GM10847 (cell line): Measurements from ENCODE around the gene PRRT2.

Source experiments
- POLR2A ChIP-seq: IDR thresholded peaks from 2 replicates; pipeline ENCODE4 v1.6.1; 2011; ENCODE audit not compliant: insufficient read length; ENCODE audit errors: extremely low read depth

PRRT2 gene

DNA sequence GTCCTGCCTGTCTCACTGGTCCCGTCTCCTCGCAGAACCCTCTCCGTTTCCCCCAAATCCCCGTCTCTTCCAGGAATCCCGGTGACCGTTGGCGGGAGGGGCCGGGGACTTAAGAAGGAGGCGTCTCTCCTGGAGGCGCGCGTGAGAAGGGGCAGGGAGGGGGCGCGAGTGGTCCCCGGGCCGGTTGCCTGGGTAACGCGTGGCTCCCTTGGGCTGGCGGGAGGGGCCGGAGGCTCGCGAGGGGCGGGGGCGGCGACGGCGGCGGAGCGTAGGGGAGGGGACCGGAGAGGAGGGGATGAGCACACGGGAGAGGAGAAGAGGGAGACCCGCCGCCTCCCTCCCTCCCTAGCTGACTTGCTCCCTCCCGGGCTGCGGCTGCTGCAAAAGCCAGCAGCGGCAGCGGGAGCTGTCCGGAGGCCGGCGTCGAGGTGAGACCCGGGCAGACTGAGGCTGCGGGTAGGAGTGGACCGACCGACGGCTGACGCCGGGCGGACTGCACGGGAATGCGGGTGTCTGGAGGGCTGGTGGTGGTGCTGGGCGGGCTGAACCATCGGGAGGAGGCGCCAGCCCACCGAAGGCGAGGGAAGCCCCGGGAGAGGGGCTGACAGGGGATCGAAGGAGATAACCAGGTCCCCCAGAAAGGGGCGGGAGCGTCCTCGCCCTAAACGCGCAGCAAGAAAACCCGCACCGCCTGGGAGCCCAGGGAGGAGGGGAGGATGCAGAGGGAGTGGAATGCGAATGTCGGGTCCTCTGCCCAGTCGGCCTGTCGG lies at the start of gene PRRT2:
Gene PRRT2, plus strand, starts transcription at position 298 of the 770 bp plus-strand sequence. CDS start 862 bp downstream, outside the sequence.
- TF ChIP-seq POLR2A = no peak

DNA sequence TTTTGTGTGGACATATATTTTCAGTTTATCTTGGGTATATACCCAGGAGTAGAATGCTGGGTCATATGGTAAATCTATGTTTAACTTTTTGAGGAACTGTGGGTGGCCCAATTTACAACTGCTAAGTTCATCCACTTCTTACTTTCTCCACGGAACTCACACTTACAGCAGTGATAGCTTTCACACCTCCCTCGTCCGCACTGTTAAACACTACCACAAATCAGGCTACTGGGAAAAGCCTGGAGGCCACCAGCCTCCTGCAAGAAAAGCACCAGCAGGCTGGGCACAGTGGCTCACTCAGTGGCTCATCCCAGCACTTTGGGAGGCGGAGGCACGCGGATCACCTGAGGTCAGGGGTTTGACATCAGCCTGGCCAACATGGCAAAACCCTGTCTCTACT lies 48.7 kb upstream of the PRRT2 start:
- no peak for TF ChIP-seq POLR2A

DNA sequence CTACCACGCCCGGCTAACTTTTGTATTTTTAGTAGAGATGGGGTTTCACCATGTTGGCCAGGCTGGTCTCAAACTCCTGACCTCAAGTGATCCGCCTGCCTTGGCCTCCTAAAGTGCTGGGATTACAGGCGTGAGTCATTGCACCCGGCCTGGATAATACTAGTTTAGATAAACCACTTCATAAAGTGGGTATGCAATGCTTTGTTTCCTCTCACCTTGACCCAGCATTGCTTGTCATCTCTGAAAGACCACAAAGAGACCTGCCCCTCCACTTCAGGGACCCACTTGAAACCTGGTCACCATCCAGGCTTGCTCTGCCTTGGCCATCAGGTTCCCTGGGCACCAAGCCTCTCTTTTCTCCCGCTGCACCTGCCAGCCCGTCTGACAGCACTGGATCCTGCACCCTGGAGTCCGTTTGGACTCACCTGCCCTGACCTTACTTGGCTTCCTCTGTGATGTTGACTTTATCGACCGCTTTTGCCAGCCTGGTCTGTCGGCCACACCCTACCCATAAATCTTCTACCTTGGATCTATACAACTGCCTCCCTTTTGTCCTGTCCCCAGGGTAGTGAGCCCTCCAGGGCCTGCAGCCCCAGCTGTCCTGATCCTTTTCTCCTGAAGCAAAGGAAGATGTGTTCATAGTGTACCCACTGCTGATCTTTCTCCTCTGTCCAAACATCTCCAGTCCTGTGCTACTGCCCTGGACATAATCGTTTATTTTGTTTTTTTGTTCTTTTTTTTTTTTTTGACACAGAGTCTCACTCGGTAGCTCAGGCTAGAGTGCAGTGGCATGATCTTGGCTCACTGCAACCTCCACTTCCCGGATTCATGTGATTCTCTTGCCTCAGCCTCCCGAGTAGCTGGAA lies 46.6 kb upstream of the PRRT2 start:
- no peak for TF ChIP-seq POLR2A

DNA sequence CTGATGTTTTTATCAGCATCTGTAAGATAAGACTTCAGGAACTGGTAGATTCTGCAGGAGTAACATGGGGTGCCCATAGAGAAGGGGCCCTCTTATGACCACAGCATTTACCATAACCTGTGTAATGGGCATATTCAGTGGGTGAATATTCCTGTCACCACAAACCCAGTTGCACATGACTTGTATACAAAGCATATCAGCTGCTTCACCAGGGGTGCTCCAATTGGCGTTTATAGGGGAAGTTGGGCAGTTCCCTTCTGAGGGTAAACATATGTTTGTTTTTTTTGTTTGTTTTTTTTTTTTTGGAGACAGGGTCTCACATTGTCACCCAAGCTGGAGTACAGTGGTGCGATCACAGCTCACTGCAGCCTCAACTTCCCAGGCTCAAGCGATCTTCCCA lies 45.4 kb upstream of the PRRT2 start:
- no peak for TF ChIP-seq POLR2A

DNA sequence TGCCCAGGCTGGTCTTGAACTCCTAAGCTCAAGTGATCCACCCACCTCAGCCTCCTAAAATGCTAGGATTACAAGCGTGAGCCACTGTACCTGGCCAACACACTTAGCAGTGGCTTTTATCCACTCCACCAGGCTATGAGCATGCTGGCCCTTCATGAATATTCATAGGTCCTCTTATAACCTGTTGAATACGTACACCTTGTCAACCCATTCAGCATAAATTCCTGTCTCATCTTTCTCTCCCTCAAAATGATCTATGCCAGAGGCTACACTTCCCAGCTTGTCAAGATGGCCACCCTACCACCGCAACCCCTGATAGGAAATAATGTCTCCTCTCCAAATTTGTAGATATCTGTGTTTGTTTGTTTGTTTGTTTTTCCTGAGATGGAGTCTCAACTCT lies 44.9 kb upstream of the PRRT2 start:
- no peak for TF ChIP-seq POLR2A

DNA sequence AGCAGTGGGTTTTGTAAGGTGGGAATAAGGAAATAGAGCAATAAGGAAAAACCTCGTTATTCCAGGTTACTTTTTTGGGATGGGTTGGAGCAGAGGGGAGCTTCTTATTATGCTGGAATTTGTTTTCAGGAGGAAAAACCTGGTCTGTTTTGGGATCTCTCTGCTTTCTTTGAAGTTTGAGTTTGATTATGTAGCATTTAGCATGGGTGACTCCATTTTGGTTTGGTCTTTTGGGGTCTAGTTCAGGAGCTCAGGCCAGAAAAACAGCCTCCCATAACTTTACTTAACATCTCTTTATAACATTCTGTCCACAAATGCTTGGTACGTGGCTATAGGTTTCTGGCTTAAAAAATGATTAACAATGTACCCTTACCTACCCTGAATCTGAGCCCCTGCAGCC lies 42.5 kb upstream of the PRRT2 start:
- TF ChIP-seq POLR2A = no peak

DNA sequence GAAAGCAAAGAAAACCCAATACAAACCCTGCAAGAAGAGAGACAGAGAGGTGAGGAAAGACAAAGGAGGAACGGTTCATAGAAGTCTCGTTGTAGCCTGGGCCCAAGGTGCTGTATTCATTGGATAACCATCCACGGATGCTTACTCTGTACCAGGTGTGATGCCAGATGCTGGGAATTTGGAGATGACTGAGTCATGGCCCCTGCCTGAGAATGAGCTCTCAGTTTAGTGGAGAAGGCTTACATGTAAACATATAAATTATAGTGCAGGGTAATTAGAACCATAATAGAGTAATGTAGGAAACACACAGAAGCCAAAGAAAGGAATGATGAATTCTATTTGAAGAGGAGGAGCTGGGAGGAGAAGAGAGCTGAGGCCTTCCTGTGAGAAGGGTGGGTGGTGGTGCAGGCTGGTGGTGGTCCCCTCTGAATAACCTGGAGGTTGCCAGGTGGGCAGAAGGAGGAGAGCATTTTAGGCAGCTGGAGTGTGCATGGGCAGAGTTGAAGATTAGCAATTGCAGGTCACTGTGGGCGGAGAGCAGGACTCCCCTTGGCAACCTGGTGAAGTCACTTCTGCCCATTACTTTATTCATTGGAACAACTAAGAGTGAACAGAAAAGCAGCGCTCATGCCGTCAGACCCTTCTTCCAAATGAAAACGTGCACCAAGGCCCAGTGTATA lies 41.6 kb upstream of the PRRT2 start:
- TF ChIP-seq POLR2A = no peak

DNA sequence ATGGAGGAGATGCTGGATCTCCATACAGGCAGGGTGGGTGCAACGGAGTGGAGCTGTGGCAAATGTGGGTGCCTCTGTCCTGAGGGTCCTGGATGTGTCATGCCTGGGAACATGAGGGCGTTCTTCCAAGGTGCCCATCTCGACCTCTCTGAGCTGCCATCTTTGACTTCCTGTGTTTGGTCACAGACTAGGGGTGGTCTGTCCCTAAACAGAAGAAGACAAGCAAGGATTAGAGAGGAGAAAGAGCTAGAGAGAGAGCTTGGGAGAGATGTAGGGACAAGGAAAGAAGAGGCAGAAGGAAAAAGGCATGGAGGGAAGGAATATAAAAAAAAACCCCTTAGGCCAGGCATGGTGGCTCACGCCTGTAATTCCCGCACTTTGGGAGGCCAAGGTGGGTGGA lies 37.3 kb upstream of the PRRT2 start:
- TF ChIP-seq POLR2A = no peak

DNA sequence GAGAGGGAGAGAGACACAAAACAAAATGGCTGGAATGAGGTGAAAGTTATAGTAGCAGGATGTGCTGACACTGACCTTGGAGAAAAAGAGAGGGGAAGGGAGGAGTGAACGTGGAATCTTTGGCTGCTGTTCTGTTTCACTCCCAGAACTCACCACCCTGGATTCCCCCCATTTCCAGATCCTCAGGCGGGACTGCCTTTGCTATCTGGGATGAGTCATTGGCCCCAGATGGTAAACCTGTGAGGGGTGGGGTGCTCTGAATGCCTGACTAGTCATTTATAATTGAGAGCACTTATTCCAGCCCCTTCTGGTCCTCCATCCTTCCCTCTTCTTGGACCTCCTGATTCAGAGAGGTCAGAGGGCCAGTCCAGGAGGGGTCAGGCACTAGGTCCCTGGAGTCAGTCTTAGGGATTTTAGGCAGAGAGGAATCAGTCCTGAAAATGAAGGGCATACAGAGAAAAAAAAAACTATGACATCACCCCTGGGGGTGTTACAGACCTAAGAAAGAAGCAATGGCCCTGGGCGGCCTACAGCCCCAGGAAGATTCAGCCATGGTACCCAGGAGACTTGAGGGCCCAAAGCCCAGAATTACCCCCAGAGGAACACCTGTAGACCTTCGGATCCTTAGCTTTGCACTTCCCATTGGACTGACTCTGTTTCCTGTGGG lies 36.1 kb upstream of the PRRT2 start:
- no peak for TF ChIP-seq POLR2A

DNA sequence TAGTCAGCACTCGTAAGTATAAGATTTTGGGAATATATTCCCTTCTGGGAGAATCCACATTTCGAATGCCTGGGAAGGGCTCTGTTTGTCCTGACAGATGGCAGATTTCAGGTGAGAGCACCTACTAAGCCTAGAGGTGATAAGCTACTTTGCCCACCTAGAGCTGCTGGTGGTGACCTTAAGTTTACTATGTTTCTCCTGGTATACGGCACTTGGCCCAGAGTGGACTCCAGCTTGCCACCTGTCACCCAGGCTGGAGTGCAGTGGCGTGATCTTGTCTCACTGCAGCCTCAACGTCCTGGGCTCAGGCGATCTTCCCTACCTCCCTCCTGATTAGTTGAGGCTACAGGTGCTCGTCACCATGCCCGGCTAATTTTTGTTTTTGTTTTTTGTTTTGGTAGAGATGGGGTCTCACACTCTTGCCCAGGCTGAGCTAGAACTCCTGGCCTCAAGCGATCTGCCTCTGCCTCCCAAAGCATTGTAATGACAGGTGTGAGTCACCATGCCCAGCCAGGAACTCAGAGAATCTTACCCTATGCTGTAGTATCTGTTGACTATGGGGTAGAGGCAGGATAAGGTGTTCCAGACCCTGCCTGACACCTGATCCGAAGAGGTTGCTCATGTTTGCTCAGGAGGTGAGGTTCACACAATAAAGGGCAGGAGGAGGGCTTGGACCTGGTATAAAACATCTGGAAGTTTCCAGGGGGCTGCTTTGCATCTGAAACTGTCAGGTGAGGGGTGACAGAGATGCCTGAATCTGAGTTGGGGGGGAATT lies 34.2 kb upstream of the PRRT2 start, which contains the start of gene ZG16:
Gene ZG16, plus strand, starts transcription at position 681 of the 775 bp plus-strand sequence. CDS start 1,011 bp downstream, outside the sequence.
- TF ChIP-seq POLR2A = no peak

DNA sequence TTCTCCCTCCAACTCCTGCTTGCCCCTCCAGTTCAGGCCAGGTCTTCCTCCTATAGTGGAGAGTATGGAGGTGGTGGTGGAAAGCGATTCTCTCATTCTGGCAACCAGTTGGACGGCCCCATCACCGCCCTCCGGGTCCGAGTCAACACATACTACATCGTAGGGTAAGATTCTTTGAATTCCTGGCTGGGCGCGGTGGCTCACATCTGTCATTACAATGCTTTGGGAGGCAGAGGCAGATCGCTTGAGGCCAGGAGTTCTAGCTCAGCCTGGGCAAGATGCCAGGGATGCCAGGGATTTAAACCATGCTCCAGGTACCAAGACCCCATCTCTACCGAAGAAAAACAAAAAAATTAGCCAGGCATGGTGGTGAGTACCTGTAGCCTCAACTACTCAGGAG lies 32.5 kb upstream of the PRRT2 start:
- TF ChIP-seq POLR2A = no peak

DNA sequence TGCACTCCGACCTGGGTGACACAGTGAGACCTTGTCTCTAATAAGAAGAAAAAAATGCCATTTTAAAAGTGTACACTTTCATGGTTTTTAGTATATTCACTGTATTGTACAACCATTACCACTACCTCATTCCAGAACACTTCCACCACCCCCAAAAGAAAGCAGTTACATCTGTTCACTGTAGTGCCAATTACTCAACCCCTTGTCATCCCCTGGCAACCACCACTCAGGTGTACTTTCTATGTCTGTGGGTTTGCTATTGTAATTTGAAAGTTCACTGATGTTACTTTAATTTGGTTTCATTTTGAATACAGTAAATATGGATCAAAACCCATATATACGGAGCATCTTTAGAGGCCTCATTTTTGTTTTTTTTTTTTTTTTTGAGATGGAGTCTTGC lies 27.8 kb upstream of the PRRT2 start:
- no peak for TF ChIP-seq POLR2A

DNA sequence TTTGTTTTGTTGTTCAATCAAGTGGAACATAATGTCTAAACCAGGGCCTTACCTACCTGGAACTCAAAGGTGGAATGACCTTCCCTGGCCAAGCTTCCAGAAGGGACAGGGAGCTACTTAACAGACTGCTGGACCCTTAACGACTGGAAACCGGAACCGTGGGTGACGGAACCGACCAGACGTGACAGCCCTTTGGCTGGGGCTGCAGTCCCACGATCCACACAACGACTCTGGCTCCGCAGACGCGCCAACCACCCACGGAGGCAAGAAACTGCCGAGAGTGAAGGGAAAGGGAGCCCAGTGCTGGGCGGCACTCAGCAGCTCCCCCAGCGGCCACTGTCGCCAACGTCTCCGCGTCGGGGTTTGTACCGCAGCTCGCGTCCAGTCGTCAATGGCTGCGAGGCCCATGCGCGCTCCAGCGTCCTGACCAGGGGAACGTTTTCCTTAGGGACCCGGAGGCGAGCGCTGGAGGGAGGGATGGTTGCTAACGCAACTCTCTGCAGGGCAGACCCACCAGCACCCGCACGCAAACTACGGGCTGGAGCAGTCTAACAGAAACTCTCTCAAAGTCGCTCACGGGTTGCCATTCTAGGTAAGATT lies 27.0 kb upstream of the PRRT2 start:
- no peak for TF ChIP-seq POLR2A

DNA sequence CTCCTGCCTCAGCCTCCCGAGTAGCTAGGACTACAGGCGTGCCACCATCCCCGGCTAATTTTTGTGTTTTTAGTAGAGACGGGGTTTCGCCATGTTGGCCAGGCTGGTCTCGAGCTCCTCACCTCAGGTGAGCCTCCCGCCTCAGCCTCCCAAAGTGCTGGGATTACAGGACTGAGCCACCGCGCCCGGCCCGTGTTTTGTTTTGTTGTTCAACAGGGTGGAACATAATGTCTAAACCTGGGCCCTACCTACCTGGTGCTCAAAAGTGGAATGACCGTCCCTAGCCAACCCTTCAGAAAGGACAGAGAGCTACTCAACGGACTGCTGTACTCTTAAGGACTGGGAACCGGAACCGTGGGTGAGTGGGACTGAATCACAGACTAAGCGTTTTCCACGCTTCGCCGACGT lies 22.2 kb upstream of the PRRT2 start:
- TF ChIP-seq POLR2A = no peak
